ENCODE data around the gene ZRANB3. TPM values are rescaled to one million over a fixed set of nuclear protein-coding genes. Genes with fewer than 3 reads are reported as not detected.

Gene ZRANB3
- total RNA-seq, 1 experiment from 2014 or later: 17.1 TPM

- no TSS peak for BruUV-seq (replicated peaks)
- TF ChIP-seq EZH2 (IDR thresholded peaks at IDR 0.05; ENCODE audit: borderline replicate concordance, low read depth, low read length, poor library complexity, severe bottlenecking) (no peak), CTCF (conservative IDR thresholded peaks at IDR 0.05; ENCODE audit: low read depth, low read length) (no peak)
- Histone ChIP-seq H3K4me1 (ENCODE audit: insufficient read depth, low read length, poor library complexity, severe bottlenecking) (no peaks in the 10 kb centered on the region), H3K36me3 (ENCODE audit: insufficient read depth, low read length, poor library complexity, severe bottlenecking) (no peaks in the 10 kb centered on the region), H3K27me3 (replicated peaks; ENCODE audit: insufficient read depth, low read depth, low read length, poor library complexity) (no peaks in the 10 kb centered on the region), H3K9me3 (ENCODE audit: low read depth, low read length, poor library complexity, severe bottlenecking) (no peaks in the 10 kb centered on the region), H3K27ac (ENCODE audit: low read depth, low read length, poor library complexity, severe bottlenecking) (no peak overlapping the region), H3K4me3 (ENCODE audit: low read depth, low read length, poor library complexity, severe bottlenecking) (no peak overlapping the region)
- ChIA-PET POLR2A (ENCODE audit: low non-redundant PET) (no interaction called here), CTCF (no interaction called here)
- intact Hi-C loops (cut with micrococcal nuclease; ENCODE audit: unreplicated experiment): no loop called here
- no peak for DNase-seq (ENCODE audit: low spot score)
These were observed 332.5 kb downstream of the ZRANB3 start for GRCh38 chr2:135198481-135198880.

- ChIA-PET CTCF (no interaction called here), POLR2A (ENCODE audit: low non-redundant PET) (no interaction called here)
- TF ChIP-seq CTCF (conservative IDR thresholded peaks at IDR 0.05; ENCODE audit: low read depth, low read length) (no peak), EZH2 (IDR thresholded peaks at IDR 0.05; ENCODE audit: borderline replicate concordance, low read depth, low read length, poor library complexity, severe bottlenecking) (no peak)
- intact Hi-C loops (cut with micrococcal nuclease; ENCODE audit: unreplicated experiment): no loop called here
- Histone ChIP-seq H3K9me3 (ENCODE audit: low read depth, low read length, poor library complexity, severe bottlenecking) (peaks cover 9% of the 10 kb centered on the region), H3K27ac (ENCODE audit: low read depth, low read length, poor library complexity, severe bottlenecking) (no peak overlapping the region), H3K27me3 (replicated peaks; ENCODE audit: insufficient read depth, low read depth, low read length, poor library complexity) (no peaks in the 10 kb centered on the region), H3K4me3 (ENCODE audit: low read depth, low read length, poor library complexity, severe bottlenecking) (no peak overlapping the region), H3K36me3 (ENCODE audit: insufficient read depth, low read length, poor library complexity, severe bottlenecking) (no peaks in the 10 kb centered on the region), H3K4me1 (ENCODE audit: insufficient read depth, low read length, poor library complexity, severe bottlenecking) (peaks cover 6% of the 10 kb centered on the region)
- BruUV-seq (replicated peaks): no TSS peak
- no peak for DNase-seq (ENCODE audit: low spot score)
These were observed 340.2 kb downstream of the ZRANB3 start for GRCh38 chr2:135190799-135191198.

GRCh38 chr2:135189148-135189547 lies 341.9 kb downstream of the ZRANB3 start:
- no TSS peak for BruUV-seq (replicated peaks)
- Histone ChIP-seq H3K27me3 (replicated peaks; ENCODE audit: insufficient read depth, low read depth, low read length, poor library complexity) (no peaks in the 10 kb centered on the region), H3K27ac (ENCODE audit: low read depth, low read length, poor library complexity, severe bottlenecking) (no peak overlapping the region), H3K4me1 (ENCODE audit: insufficient read depth, low read length, poor library complexity, severe bottlenecking) (peaks cover 6% of the 10 kb centered on the region), H3K9me3 (ENCODE audit: low read depth, low read length, poor library complexity, severe bottlenecking) (peaks cover 9% of the 10 kb centered on the region), H3K4me3 (ENCODE audit: low read depth, low read length, poor library complexity, severe bottlenecking) (no peak overlapping the region), H3K36me3 (ENCODE audit: insufficient read depth, low read length, poor library complexity, severe bottlenecking) (no peaks in the 10 kb centered on the region)
- CTCF ChIA-PET: no interaction called here
- DNase-seq (ENCODE audit: low spot score): no peak
- intact Hi-C loops (cut with micrococcal nuclease; ENCODE audit: unreplicated experiment): no loop called here
- no peak for TF ChIP-seq EZH2 (IDR thresholded peaks at IDR 0.05; ENCODE audit: borderline replicate concordance, low read depth, low read length, poor library complexity, severe bottlenecking)
- TF ChIP-seq CTCF (conservative IDR thresholded peaks at IDR 0.05; ENCODE audit: low read depth, low read length): no peak
- POLR2A ChIA-PET (ENCODE audit: low non-redundant PET): interaction anchor here (0.7 kb wide), 1 partner anchor 11 kb away, joined by 4 read pairs; no protein-coding TSS in a partner anchor

Data from A673 (cell line).